ENCODE results near the gene PGBD5.

Gene PGBD5

GRCh38 chr1:230356869-230357794 lies 69.0 kb downstream of the PGBD5 start:
- no peaks in the 10 kb centered on the region for H3K27me3 ChIP-seq
- no peak for TF ChIP-seq CTCF (IDR thresholded peaks at IDR 0.05)
- no peaks in the 10 kb centered on the region for H3K9me3 ChIP-seq
- H3K27ac ChIP-seq = no peak overlapping the region
- H3K4me3 ChIP-seq (ENCODE audit: low read depth in 1 of 2, low read length in 1 of 2) = no peak overlapping the region
- H3K36me3 ChIP-seq = no peaks in the 10 kb centered on the region
- H3K4me1 ChIP-seq (ENCODE audit: control insufficient read depth in 1 of 2, insufficient read depth in 1 of 2, low read depth in 1 of 2, low read length in 1 of 2) = no peaks in the 10 kb centered on the region

- Histone ChIP-seq H3K27ac (no peak overlapping the region), H3K4me3 (ENCODE audit: low read depth in 1 of 2, low read length in 1 of 2) (no peak overlapping the region), H3K9me3 (no peaks in the 10 kb centered on the region), H3K36me3 (no peaks in the 10 kb centered on the region), H3K27me3 (no peaks in the 10 kb centered on the region), H3K4me1 (ENCODE audit: control insufficient read depth in 1 of 2, insufficient read depth in 1 of 2, low read depth in 1 of 2, low read length in 1 of 2) (no peaks in the 10 kb centered on the region)
- TF ChIP-seq CTCF (IDR thresholded peaks at IDR 0.05) = no peak
Measured at GRCh38 chr1:230356190-230356589, 69.9 kb downstream of the PGBD5 start.

GRCh38 chr1:230355594-230355993 lies 70.5 kb downstream of the PGBD5 start:
- H3K4me3 ChIP-seq (ENCODE audit: low read depth in 1 of 2, low read length in 1 of 2) = no peak overlapping the region
- H3K36me3 ChIP-seq = no peaks in the 10 kb centered on the region
- no peaks in the 10 kb centered on the region for H3K27me3 ChIP-seq
- H3K4me1 ChIP-seq (ENCODE audit: control insufficient read depth in 1 of 2, insufficient read depth in 1 of 2, low read depth in 1 of 2, low read length in 1 of 2) = no peaks in the 10 kb centered on the region
- no peak for TF ChIP-seq CTCF (IDR thresholded peaks at IDR 0.05)
- no peak overlapping the region for H3K27ac ChIP-seq
- no peaks in the 10 kb centered on the region for H3K9me3 ChIP-seq

GRCh38 chr1:230355128-230355527 lies 71.0 kb downstream of the PGBD5 start:
- Histone ChIP-seq H3K27me3 (no peaks in the 10 kb centered on the region), H3K4me3 (ENCODE audit: low read depth in 1 of 2, low read length in 1 of 2) (no peak overlapping the region), H3K4me1 (ENCODE audit: control insufficient read depth in 1 of 2, insufficient read depth in 1 of 2, low read depth in 1 of 2, low read length in 1 of 2) (no peaks in the 10 kb centered on the region), H3K9me3 (no peaks in the 10 kb centered on the region), H3K36me3 (no peaks in the 10 kb centered on the region), H3K27ac (no peak overlapping the region)
- no peak for TF ChIP-seq CTCF (IDR thresholded peaks at IDR 0.05)

GRCh38 chr1:230354005-230354404 lies 72.1 kb downstream of the PGBD5 start:
- TF ChIP-seq CTCF (IDR thresholded peaks at IDR 0.05) = no peak
- Histone ChIP-seq H3K36me3 (no peaks in the 10 kb centered on the region), H3K4me1 (ENCODE audit: control insufficient read depth in 1 of 2, insufficient read depth in 1 of 2, low read depth in 1 of 2, low read length in 1 of 2) (no peaks in the 10 kb centered on the region), H3K9me3 (no peaks in the 10 kb centered on the region), H3K27me3 (no peaks in the 10 kb centered on the region), H3K27ac (no peak overlapping the region), H3K4me3 (ENCODE audit: low read depth in 1 of 2, low read length in 1 of 2) (no peak overlapping the region)

Measured in neutrophil (primary cell).